Ovary (tissue), 3 donors: ENCODE results near the gene BRD7.

Source experiments
- CTCF ChIP-seq, 3 donors: fragments of 450-650 bp in 2 of 3; fragments of 200-600 bp in 1 of 3; IDR thresholded peaks; one replicate each; pipeline versions ENCODE4 v1.5.1 to v1.8.0; 2016 to 2022; ENCODE audit warnings: antibody characterized with exemption in 3 of 3, mild to moderate bottlenecking in 1 of 3
- EP300 ChIP-seq: sonication (generic); formaldehyde crosslinking; IDR thresholded peaks from one replicate; pipeline ENCODE4 v1.6.1; 2017; ENCODE audit warnings: antibody characterized with exemption
- POLR2A ChIP-seq: fragments of 450-650 bp; IDR thresholded peaks from one replicate; pipeline ENCODE4 v1.6.1; 2017; ENCODE audit warnings: antibody characterized with exemption, mild to moderate bottlenecking, moderate library complexity
- donor health status: DM: no; HTN: no; CAD: no.

- no peak for TF ChIP-seq CTCF (IDR thresholded peaks at IDR 0.05)
- TF ChIP-seq POLR2A, result no peak
- TF ChIP-seq EP300, result no peak
Observed at GRCh38 chr16:50291719-50292565, 76.8 kb downstream of the BRD7 start.
